Activated CD4-positive, alpha-beta T cell treated with anti-CD3 and anti-CD28 coated beads, Interleukin-2, amount 50 U/mL, for 1 hour (primary cell): ENCODE data around the gene FMN2.

Experiments used
- DNase-seq: peaks from one replicate; pipeline ENCODE4 v3.0.0-alpha.2; 2020

FMN2 gene

GRCh38 chr1:240091614-240092300 is at the start of gene FMN2:
FMN2 (plus strand) TSS chr1:240091883; CDS start chr1:240092110, 227 bp downstream.
- DNase-seq, result no peak

DNA sequence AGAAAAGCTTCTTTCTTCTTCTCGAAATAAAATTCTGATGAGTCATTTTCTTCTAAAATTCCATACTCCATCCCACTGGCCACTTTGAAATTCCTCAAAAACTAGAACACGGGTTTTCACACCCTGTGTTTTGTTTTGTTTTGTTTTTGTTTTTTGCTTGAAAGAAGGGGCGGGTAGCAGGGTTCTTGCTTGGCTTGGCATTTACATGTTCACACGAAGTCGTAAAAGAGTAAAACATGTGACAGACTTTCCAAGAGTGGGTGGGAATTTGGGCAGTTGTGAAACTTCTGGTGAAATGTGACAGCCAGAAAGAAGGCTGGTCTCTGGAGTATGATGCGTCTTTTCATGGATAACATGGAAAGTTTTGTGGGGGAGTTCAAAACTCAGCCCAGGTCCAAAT is 47.1 kb upstream of the FMN2 start:
- no peak for DNase-seq

DNA sequence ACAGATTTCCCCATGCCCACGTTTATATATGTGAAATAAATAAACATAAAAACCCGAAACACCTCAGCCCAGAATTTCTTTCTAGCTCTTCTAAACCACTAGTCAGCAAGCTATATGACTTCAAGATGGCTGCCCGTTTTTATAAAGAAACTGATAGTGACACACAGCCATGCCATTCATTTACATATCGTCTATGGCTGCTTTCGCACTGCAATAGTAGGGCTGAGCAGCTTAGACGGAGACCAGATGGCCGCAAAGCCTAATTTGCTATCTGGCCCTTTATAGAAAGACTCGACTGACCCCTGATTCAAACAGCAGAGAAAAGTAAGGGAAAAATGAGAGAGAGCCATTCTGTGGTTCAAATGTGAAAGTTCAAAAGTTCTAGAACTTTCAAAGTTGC is 45.7 kb upstream of the FMN2 start:
- no peak for DNase-seq

DNA sequence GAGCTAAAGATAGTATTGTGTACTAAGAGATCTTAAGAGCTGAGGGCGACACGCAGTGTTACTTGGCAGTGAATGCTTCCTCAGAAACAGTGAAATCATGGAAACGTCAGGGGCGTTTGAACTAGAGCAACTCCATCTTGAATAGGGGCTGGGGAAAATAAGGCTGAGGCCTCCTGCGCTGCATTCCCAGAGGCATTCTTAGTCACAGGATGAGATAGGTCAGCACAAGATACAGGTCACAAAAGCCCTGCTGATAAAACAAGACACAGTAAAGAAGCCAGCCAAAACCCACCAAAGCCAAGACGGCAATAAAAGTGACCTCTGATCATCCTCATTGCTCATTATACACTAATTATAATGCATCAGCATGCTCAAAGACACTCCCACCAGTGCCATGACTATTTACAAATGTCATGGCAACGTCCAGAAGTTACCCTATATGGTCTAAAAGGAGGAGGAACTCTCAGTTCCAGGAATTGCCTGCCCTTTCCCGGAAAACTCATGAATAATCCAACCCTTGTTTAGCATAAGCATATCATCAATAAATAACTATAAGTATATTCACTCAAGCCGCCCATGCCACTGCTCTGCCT is 37.5 kb upstream of the FMN2 start:
- no peak for DNase-seq

DNA sequence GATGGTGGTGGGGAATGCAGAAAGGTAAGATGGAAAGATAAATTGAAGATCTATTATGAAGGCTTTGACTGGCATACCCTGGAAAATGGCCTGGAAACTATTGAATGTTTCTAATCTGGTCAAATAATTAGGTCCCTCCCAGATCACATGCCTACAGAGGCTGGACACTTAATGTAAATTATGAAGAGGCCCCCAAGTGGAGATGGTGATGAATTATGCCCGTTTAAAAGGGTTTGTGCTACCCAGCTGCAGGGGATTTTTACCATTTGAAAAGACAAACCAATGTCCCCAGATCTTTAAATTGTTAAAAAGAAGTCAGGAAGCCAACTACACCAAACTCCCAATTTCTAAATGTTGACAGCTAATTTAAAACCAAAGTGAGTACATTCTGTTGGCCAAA is 35.7 kb upstream of the FMN2 start:
- no peak for DNase-seq

- no peak for DNase-seq
Observed at GRCh38 chr1:240056350-240056749, 35.3 kb upstream of the FMN2 start.

GRCh38 chr1:240058049-240058448 is 33.6 kb upstream of the FMN2 start:
- no peak for DNase-seq

DNA sequence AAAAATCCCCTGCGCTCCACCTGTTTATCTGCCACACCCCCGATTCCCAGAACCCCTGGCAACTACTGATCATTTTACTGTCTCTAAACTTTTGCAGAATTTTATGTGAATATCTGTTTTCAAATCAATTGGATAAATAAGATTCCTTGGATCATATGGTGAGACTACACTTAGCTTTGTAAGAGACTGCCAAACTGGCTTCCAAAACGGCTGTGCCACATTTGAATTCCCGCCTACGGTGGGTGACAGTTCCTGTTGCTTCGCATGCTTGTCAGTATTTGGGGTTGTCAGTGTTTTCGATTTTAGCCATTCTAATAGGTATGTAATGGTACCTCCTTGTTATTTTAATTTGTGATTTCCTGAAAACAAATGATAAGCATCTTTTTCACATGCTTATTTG is 22.7 kb upstream of the FMN2 start:
- no peak for DNase-seq

DNA sequence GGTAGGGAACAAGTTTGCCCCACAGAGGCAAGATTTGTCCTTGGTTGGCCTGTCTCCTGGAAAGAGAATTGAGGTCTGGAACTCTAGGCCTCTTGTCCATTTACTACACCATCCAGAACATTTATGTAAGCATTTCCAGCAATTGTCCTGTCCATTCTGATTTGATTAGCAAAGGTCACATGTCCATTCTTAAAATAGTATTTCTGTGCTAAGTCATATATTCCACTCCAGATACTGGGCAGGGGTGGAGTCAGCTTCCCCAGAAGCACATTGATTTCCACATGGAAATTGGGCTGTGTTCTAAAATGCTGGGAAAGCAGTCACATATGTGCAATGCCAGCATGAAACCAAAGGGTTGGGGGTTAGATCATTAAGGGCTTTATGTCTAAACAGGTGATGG is 21.5 kb upstream of the FMN2 start:
- no peak for DNase-seq

DNA sequence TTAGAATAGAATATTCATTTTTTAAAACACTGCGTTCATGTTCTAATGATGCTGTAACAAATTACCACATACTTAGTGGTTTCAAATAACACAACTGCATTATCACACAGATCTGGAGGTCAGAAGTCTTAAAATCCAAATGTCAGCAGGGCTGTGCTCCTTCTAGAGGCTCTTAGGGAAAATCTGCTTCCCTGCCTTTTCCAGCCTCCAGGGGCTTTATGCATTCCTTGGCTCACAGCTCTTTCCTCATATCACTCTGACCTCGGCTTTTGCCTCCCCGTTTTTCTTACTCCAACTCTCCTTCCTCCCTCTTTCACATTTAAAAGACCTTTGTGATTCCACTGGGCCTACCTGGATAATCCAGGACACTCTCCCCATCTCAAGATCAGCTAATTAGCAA is 18.6 kb upstream of the FMN2 start:
- no peak for DNase-seq

GRCh38 chr1:240074422-240074821 is 17.3 kb upstream of the FMN2 start:
- no peak for DNase-seq

DNA sequence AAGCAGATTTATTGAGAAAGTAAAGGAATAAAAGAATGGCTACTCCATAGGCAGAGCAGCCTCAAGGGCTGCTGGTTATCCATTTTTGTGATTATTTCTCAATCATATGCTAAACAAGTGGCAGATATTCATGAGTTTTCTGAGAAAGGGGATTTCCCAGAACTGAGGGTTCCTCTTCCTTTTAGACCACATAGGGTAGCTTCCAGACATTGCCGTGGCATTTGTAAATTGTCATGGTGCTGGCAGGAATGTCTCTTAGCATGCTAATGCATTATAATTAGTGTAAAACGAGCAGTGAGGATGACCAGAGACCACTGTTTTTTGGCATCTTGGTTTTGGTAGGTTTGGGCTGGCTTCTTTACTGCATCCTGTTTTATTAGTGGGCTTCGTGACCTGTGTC is 16.8 kb upstream of the FMN2 start:
- DNase-seq, result no peak

DNA sequence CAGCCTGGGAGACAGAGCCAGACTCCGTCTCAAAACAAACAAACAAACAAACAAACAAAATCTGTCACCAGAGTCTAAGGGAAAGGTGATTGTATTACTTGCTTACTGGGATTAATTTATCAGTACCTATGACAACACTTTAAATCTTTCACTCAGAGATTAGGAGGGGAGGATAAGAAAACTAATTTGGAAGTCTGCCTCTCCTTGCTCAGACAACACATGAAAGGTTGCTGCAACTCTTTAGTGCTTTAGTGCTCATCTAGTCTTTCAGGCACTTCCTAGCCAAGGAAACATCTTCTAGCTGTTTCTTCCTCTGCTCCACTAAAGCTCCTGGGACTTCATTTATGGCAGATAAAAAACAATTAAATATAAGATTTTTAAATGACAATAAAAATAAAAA is 7.3 kb upstream of the FMN2 start:
- DNase-seq, result no peak

- DNase-seq, result no peak
Observed at GRCh38 chr1:240084749-240085148, 6.9 kb upstream of the FMN2 start.

- no peak for DNase-seq
Observed at GRCh38 chr1:240086726-240087125, 5.0 kb upstream of the FMN2 start.

DNA sequence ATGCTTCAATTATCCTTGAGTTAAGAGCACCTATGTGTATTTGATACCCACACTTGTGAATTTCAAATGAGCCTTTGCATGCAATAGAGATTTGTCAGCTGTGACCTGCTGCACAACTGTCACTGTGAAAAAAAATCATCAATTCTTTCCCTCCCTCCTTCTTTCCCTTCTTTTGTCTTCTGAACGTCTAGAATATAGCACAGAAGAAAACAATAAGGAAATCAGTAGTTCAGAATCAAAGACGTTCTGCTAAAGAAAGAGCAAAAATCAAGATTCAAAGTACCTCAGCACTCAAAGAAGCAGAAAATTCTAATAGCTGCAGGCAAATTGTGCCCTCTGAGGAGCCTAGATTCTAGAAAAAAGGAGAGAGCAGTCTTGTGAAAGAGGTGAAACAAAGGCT is 1.7 kb upstream of the FMN2 start:
- DNase-seq, result no peak

DNA sequence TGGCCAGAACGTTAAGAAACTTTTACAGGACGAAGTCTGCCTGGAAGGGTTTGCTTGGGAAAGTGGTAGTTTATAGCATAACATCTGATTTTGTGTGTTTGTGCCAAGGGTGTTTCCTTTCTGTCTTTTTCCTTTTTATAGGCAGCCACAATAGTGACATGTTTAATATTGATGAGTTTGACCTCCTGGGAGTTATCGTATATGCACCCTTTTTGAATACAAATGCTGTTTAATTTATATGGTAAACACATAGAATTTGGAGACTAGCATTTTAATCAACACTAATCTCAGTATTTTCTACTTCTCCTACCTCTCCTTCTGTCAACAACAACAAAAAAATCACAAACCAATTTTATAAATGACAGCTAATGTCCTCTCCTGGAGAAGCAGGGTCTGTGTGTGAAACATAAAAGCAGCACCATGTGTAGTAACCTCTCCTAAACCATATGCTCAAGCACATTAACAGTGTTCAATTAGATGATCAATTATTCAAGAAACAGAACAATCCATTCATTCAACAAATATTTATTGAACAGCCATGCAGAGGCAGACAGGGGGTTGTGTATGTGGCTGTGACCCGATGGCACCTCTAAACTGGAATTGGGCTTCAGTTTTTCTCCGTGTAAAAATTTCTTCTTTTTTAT is 604 bp upstream of the FMN2 start:
- no peak for DNase-seq

GRCh38 chr1:240092301-240093119 is 827 bp downstream of the FMN2 start:
- DNase-seq, result no peak

- no peak for DNase-seq
Observed at GRCh38 chr1:240093120-240093961, 1.7 kb downstream of the FMN2 start.

- no peak for DNase-seq
Observed at GRCh38 chr1:240094041-240094722, 2.5 kb downstream of the FMN2 start.

- DNase-seq, result no peak
Observed at GRCh38 chr1:240096974-240097373, 5.3 kb downstream of the FMN2 start.

DNA sequence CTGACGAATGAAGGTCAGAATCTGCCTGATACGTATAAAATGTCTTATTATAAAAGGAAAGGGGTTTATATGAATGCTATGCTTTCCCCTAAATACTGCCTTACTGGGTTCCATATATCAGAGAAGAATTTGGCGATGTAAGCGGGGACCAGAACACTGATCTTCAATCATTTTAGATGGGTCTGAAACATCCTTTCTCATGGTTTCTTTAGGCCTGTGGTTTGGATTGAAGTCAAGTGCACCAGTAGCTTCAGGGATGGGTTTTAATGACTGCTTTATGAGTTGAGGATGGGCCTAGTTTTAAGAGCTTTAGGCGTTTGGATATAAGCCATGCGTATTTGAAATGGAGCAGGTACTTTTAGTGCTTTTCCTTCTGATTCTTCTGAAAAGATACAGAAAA is 6.9 kb downstream of the FMN2 start:
- no peak for DNase-seq
